ENCODE data around the gene BMPR1A. TPM values are rescaled to one million over a fixed set of nuclear protein-coding genes. Genes with fewer than 3 reads are reported as not detected.

The BMPR1A gene
- total and polyA plus RNA-seq, 10 of the 15 experiments (the other 5 are each of a cell fraction or from before 2014, with no cell fraction given) = 2.3 to 22.7 (median 13.1) TPM

GRCh38 chr10:86710987-86711512, 45.4 kb upstream of the BMPR1A start:
- WGBS (ENCODE audit: insufficient coverage, insufficient replicate concordance, low lambda C conversion rate, missing lambda C conversion rate) = 12% methylated on average over 16 of the region's 46 CpGs
- ChIA-PET POLR2A (interaction anchor here (0.6 to 1.8 kb wide), 2 partner anchors 46 to 260 kb away, joined by 3 to 13 read pairs; partner anchors contain the start of gene BMPR1A), SMC1A (ENCODE audit: uncharacterized antibody, unreplicated experiment) (interaction anchor here (1.5 kb wide), 1 partner anchor 176 kb away, joined by 3 read pairs; no protein-coding TSS in a partner anchor), RAD21 (ENCODE audit: unreplicated experiment) (interaction anchor here (1.5 to 2.3 kb wide), 2 partner anchors 168 to 188 kb away, joined by 4 to 12 read pairs; no protein-coding TSS in a partner anchor), CTCF (interaction anchor here (2.8 kb wide), 1 partner anchor 189 kb away, joined by 24 read pairs; no protein-coding TSS in a partner anchor)
- Histone ChIP-seq H3K9ac (ENCODE audit: control insufficient read depth, insufficient read depth, low read length) (peak overlapping the region; percentile 91), H3K27ac (ENCODE audit: control insufficient read depth, insufficient read depth) (peak overlapping the region; percentile 73), H3K79me2 (ENCODE audit: control insufficient read depth, insufficient read depth, low read length) (no peaks in the 10 kb centered on the region), H3K4me2 (ENCODE audit: control insufficient read depth, insufficient read depth) (peak overlapping the region; percentile 91), H4K20me1 (ENCODE audit: control insufficient read depth, insufficient read depth) (no peaks in the 10 kb centered on the region), H3K4me1 (ENCODE audit: control insufficient read depth, insufficient read depth, low read length) (peaks cover 4% of the 10 kb centered on the region; the same call in 1 of the 2 replicates), H3K4me3 (peak overlapping the region; percentile 92), H3K27me3 (replicated peaks in 1 of 2; ENCODE audit: control insufficient read depth in 2 of 2, insufficient read depth in 2 of 2, low read length in 1 of 2) (no peaks in the 10 kb centered on the region), H3K36me3 (ENCODE audit: control insufficient read depth in 2 of 2, insufficient read depth in 2 of 2, low read length in 1 of 2) (no peaks in the 10 kb centered on the region), H2AFZ (ENCODE audit: control insufficient read depth, low read depth, low read length) (peak overlapping the region; percentile 99), H3K9me3 (replicated peaks; ENCODE audit: control insufficient read depth, insufficient read depth, low read length) (no peaks in the 10 kb centered on the region)
- ATAC-seq = peak; percentile 94
- BruUV-seq (replicated peaks) = no TSS peak
- in situ Hi-C loops (cut with MboI) (no loop called here), intact Hi-C loops (cut with micrococcal nuclease; ENCODE audit: unreplicated experiment) (loop anchor here (1.0 to 10.0 kb wide), 3 partner anchors 46 to 188 kb away; partner anchors contain the start of gene BMPR1A)
- peak; percentile 45 for DNase-seq (ENCODE audit: low read depth, low spot score)
- peak; percentile 31 for FAIRE-seq
- TF ChIP-seq SREBF2 (IDR thresholded peaks at IDR 0.05; ENCODE audit: low read length) = no peak
- peak; percentile 70; the same call in 1 of the 2 replicates for TF ChIP-seq ZBTB40 (IDR thresholded peaks at IDR 0.05; ENCODE audit: borderline replicate concordance)
- TF ChIP-seq KAT2A (conservative IDR thresholded peaks at IDR 0.05; ENCODE audit: control insufficient read depth, low read depth, low read length) = no peak
- TF ChIP-seq NFYA (IDR thresholded peaks at IDR 0.05; ENCODE audit: borderline replicate concordance, low read depth, low read length) = no peak
- TF ChIP-seq MLLT1 (IDR thresholded peaks at IDR 0.05) = peak; percentile 96
- 0 out of 2 replicates have a peak, but pooled peaks have one; percentile 30 for TF ChIP-seq TBL1XR1 (IDR thresholded peaks at IDR 0.05; ENCODE audit: low read depth, low read length)
- TF ChIP-seq IKZF1 (conservative IDR thresholded peaks at IDR 0.05) = peak; percentile 94
- no peak for TF ChIP-seq ZNF592 (IDR thresholded peaks at IDR 0.05)
- no peak for TF ChIP-seq FOXK2 (IDR thresholded peaks at IDR 0.05)
- TF ChIP-seq JUND (IDR thresholded peaks at IDR 0.05; ENCODE audit: low read depth, low read length) = peak; percentile 46; the same call in 1 of the 2 replicates
- TF ChIP-seq DPF2 (IDR thresholded peaks at IDR 0.05) = peak; percentile 83; the same call in 1 of the 2 replicates
- no peak; the same call in 1 of the 2 replicates for TF ChIP-seq ZNF217 (IDR thresholded peaks at IDR 0.05)
- no peak for TF ChIP-seq SUPT20H (IDR thresholded peaks at IDR 0.05; ENCODE audit: borderline replicate concordance, control insufficient read depth, low read depth, low read length)
- no peak for TF ChIP-seq CBX3 (IDR thresholded peaks at IDR 0.05; ENCODE audit: borderline replicate concordance, low read depth)

Data from GM12878 (cell line).